ENCODE results near the gene TAF8. TPM values are rescaled to one million over a fixed set of nuclear protein-coding genes. Genes with fewer than 3 reads are reported as not detected.
"Not testable (repeated sequence)": the region's sequence is repeated elsewhere in the genome, so short reads cannot be mapped to it uniquely, and the experiment has no call there.

The TAF8 gene, protein sequence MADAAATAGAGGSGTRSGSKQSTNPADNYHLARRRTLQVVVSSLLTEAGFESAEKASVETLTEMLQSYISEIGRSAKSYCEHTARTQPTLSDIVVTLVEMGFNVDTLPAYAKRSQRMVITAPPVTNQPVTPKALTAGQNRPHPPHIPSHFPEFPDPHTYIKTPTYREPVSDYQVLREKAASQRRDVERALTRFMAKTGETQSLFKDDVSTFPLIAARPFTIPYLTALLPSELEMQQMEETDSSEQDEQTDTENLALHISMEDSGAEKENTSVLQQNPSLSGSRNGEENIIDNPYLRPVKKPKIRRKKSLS
- total RNA-seq: 10 to 100 TPM; 62.9 to 77.1 TPM

DNA sequence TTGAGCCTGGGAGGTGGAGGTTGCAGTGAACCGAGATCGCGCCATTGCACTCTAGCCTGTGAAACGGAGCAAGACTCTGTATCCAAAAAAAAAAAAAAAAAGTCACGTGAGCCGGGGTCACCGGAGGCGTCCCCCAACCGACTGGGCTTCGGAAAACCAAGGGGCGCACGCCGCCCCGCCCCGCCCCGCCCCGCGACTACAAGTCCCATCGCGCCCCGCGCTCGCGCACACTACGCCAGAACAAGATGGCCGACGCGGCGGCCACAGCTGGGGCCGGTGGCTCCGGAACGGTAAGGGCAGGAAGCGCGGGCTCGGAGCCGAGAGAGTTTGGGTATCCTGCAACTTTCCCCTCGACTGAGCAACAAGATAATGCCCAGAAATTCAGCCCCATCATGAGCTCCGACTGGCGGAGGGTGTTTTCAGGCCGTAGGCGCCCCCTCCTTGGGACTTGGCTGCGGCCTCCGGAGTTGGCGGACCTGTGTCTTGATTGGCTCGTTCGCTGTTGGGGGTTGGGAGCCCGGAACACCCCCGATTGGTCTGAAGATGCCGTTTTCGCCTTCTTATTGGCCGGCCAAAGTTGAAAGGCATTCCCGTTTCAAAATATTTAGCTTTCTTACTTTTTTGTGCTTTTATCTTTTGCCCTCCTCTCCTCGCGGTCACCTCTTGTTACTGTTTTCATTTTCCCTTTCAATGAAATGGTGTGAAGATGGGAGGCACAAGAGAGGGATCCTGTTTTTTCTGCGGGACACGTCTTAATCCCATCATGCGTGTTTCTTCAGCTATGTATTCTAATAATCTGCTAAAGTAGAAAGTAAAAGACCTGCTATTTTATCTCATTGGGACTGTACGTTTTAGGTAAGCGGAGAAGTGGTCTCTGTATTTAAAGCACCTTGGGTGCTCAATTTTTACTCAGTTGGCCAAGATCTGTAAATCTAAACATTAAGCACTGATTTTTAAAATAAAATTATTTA is at the start of gene TAF8:
Gene TAF8, plus strand, starts transcription at position 228 of the 971 bp plus-strand sequence. Its CDS starts 18 bp downstream, at position 246.
- Mint-ChIP-seq H3K27ac (peak within 1 kb of the TSS; percentile 94 to 98), H3K36me3 (peaks cover 17 to 51% of the 10 kb centered on the region in 2 donors)

DNA sequence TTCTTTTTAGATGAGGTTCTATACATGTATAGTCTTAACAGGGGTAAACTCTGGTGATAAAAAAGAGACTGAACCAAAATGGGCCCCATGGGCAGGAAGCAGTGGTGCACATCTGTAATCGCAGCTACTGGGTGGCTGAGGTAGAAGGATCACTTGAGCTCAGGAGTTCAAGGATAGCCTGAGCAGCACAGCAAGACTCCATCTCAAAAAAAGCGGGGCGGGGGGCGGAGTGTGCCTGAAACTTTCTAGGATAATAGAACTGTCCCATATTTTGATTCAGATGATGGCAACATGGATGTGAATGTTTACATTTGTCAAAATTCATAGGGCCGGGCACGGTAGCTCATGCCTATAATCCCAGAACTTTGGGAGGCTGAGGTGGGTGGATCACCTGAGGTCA is 48.8 kb upstream of the TAF8 start:
- Mint-ChIP-seq H3K27ac (peak overlapping the region; percentile 66 to 95), H3K9me3 (peaks cover 0 to 6% of the 10 kb centered on the region in 2 donors), H3K36me3 (peaks cover 0 to 20% of the 10 kb centered on the region in 2 donors)
- ATAC-seq (no peak), DNase-seq (ENCODE audit: low spot score in 2 of 2) (no peak)

More for the DNA sequence above, at the start of gene TAF8:
- peak; percentile 87 to 94 for DNase-seq (ENCODE audit: low spot score in 2 of 2)
- ATAC-seq: peak; percentile 77 to 80
- H3K9me3 Mint-ChIP-seq: no peaks in the 10 kb centered on the region

DNA sequence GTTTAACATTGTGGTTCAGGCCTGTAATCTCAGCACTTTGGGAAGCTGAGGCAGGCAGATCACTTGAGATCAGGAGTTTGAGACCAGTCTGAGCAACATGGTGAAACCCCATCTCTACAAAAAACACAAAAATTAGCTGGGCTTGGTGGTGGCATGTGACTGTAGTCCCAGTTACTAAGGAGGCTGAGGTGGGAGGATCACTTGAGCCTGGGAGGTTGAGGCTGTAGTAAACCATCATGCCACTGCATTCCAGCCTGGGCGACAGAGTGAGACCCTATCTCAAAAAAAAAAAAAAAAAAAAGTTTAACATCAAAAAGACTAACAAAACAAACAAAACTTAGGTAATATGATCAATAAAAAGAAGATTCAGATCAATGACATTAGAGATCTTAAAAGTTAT is 46.7 kb upstream of the TAF8 start:
- peak in 1 of 2 donors; percentile 48 for ATAC-seq
- DNase-seq (ENCODE audit: low spot score in 2 of 2); H3K9me3 Mint-ChIP-seq: not testable (repeated sequence)
- H3K36me3 Mint-ChIP-seq: peaks cover 0 to 18% of the 10 kb centered on the region in 2 donors
- peak overlapping the region in 1 of 2 donors; percentile 79 for H3K27ac Mint-ChIP-seq

DNA sequence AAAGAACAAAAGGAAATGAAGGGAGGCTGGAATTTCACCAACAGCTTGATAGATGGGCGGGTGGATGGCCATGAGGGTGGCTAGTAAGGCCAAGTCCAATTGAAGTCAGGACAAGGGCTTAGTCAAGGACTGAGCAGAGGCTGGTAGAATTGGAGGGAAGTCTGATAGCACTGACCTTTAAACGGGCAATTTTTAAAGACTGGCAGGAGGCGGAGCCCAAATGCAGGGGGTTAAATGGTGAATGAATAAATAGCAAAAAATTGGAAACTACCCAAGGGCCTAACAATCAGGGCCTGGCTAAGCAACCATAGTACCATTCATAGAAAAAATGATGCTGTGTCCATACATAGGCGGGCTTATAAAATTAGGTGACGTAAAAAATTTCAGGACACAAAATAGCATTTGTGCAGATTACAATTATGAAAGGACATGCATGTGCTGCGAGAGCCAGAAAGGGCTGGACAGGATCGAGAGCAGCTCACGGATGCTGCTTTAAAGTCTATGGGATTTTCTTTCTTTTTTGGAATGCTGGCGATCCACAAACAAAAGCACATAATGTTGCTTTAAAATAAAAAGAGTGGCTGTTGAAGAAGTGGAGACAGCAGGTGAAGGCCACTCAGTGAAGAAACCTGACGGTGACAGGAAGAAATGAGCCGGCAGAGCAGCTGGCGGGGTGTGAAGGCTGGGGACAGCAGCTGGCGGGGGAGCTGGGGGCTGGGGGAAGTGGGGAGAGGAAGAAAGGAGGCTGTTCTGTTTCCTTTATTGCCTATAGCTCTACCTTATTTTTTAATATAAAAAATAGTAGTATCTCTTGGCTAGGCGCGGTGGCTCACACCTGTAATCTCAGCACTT is 42.8 kb upstream of the TAF8 start:
- H3K36me3 Mint-ChIP-seq: peaks cover 10 to 13% of the 10 kb centered on the region in 2 donors

DNA sequence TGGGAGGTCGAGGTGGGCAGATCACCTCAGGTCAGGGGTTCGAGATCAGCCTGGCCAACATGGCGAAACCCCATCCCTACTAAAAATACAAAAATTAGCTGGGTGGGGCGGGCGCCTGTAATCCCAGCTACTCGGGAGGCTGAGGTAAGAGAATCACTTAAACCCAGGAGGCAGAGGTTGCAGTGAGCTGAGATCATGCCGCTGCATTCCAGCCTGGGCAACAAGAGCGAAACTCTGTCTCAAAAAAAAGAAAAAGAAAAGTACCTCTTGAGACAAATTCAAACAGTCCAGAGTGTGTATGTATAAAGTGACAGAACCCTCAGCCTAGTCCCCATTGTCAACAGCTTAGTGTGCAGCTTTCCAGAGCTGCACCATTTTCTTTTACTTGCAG is 42.2 kb upstream of the TAF8 start:
- Mint-ChIP-seq H3K27ac (peak overlapping the region; percentile 92 to 99), H3K36me3 (peaks cover 10 to 18% of the 10 kb centered on the region in 2 donors)
- H3K9me3 Mint-ChIP-seq; DNase-seq (ENCODE audit: low spot score in 2 of 2); ATAC-seq: not testable (repeated sequence)

More for the DNA sequence above, 42.8 kb upstream of the TAF8 start:
- no peak for DNase-seq (ENCODE audit: low spot score in 2 of 2)
- Mint-ChIP-seq H3K27ac (peak overlapping the region; percentile 92 to 99), H3K9me3 (no peaks in the 10 kb centered on the region)
- peak; percentile 34 to 51 for ATAC-seq

DNA sequence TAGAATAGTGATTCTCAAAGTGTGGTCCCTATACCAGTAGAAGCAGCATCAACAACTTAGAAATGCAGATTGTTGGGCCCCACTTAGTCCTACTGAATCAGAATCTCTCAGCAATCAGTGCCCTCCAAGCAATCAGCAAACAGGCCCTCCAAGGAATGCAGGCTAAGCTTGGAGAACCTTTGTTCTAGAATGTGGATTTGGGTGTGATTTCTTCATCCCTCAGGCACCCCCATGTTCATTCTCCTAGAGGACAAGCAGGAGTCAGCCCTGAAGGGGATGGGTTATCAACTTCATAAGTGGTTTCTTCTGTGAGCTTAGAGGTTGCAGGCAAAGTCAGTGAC is 40.5 kb upstream of the TAF8 start:
- DNase-seq (ENCODE audit: low spot score in 2 of 2): no peak
- peaks cover 0 to 10% of the 10 kb centered on the region in 2 donors for H3K9me3 Mint-ChIP-seq
- ATAC-seq: peak; percentile 13 to 20
- H3K36me3 Mint-ChIP-seq: peaks cover 10 to 34% of the 10 kb centered on the region in 2 donors
- H3K27ac Mint-ChIP-seq: peak overlapping the region; percentile 46 to 92

DNA sequence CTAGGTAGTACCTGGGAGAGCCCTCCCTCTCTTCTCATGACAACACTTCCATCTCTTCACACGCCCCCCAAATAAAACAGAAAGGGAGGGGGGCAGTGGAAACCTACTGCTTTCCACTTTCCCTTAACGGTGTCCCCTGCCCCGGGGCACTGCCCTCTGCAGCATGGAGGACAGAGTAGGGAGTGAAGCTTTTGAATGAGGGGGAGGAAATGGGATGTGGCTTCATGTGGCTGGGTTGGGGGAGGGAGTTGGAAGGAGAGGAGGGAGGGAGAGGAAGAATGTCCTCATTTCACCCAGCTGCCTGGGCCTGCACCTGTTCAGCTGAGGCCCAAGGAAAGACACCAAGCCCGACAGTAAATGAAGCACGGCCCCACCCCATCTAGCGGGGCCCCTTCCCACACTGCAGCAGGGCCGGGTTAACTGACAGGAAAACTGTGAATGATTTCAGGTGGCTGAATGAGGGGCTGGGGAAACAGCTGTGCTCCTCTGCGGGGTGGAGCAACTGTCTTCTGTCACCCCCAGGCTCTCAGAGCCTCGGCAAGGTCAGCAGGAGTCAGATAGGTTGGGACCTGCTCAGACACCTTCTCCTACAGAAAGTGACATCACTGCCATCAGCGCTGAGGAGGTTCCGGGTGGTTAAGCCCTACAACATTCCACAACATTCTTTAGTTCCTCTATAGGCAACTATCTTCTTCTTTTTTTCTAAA is 40.0 kb upstream of the TAF8 start:
- Mint-ChIP-seq H3K27ac (peak overlapping the region; percentile 92 to 96), H3K9me3 (peaks cover 0 to 12% of the 10 kb centered on the region in 2 donors), H3K36me3 (peaks cover 10 to 37% of the 10 kb centered on the region in 2 donors)
- DNase-seq (ENCODE audit: low spot score in 2 of 2): no peak
- peak; percentile 66 to 76 for ATAC-seq

DNA sequence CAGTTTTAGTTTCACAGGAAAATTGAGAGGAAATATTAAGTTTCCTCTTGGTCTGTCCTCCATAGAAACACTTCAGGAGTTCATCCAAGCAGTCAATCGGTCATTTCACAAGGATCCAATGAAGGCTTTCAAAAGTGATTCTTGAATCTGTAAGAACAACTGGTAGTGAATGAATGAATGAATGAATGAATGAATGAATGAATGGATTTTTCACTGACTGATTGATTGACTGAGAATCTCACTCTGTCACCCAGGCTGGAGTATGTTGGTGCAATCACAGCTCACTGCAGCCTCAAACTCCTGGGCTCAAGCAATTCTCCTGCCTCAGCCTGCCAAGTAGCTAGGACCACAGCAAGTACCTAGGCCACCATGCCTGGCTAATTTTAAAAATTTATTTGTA is 39.4 kb upstream of the TAF8 start:
- DNase-seq (ENCODE audit: low spot score in 2 of 2): no peak
- Mint-ChIP-seq H3K27ac (peak overlapping the region; percentile 92 to 96), H3K36me3 (peaks cover 10 to 37% of the 10 kb centered on the region in 2 donors), H3K9me3 (peaks cover 0 to 12% of the 10 kb centered on the region in 2 donors)
- ATAC-seq: no peak

DNA sequence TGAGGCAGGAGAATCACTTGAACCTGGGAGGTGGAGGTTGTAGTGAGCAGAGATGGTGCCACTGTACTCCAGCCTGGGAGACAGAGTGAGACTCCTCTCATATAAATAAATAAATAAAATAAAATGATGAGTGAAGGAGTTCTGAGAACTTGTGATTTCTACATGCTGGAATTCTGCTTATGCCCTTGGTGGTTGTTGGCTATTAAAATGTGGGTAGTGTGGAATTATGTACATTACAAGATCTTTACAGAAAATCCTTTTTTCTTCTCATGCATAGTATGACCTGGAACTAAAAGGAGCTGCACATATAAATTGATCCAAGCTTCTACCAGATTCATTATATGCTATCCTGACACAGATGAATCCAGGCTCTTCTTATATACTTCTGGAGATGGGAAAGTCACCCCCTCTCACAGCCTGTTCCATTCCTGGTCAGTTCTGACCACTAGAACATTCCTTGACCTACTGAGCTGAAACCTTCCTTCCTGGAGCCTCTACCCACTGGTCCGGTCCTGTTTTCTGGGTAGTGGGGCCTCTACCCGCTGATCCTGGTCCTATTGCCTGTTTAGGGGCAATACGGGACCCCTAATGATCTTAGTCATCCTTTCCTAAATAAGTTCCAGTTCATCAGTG is 37.7 kb upstream of the TAF8 start:
- H3K9me3 Mint-ChIP-seq: peaks cover 0 to 12% of the 10 kb centered on the region in 2 donors
- peaks cover 10 to 35% of the 10 kb centered on the region in 2 donors for H3K36me3 Mint-ChIP-seq
- ATAC-seq (no peak), DNase-seq (ENCODE audit: low spot score in 2 of 2) (no peak)
- peak overlapping the region; percentile 5 to 83 for H3K27ac Mint-ChIP-seq

DNA sequence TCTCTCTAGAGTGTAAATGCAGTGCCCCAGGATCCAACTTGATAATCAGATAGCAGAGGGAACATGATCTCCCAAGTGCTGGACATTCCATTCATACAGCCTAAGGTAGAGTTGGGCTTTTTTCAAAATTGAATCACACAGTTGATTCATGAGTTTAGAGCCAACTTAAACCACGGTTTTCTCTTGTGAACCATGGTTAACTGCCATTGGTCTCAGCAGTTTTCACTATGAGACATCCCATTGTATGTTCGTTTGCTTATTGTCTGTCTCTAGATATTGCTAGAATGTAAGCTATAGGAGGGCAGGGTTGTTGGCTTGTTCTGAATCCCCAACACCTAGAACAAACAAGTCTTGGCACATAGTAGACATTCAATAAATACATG is 37.2 kb upstream of the TAF8 start:
- ATAC-seq: peak; percentile 47 to 63
- peak overlapping the region; percentile 5 to 83 for H3K27ac Mint-ChIP-seq

DNA sequence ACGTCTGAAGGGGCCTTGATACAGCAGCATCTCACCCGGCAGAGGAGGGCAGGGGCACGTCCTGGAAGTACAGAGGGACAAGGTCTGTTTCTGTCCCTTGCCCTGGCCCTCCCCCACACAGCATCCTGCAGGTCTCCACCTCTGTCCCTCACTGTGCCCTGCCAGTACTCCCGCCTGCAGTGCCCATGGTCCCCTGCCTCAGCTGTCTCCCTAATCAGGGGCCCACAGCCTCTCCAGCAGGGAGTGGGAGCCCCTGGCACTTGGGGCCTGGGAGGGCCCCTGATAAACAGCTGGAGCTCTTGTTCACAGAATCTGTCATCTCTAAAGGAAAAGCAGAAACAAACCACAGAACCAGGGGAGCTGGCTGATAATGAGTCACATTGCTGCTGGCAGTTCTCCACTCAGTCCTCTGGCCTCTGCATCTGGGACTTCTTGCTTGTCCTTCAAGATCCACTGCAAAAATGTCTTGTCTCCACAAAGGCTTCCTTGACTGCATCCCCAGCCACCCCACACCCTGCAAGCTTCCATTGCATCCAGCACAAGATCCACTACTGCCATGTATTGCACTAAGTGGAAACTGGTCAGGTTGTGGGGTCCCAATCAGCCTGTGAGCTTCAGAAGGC is 33.2 kb upstream of the TAF8 start:
- ATAC-seq (peak; percentile 74 to 84), DNase-seq (ENCODE audit: low spot score in 2 of 2) (peak in 1 of 2 donors; percentile 56)
- Mint-ChIP-seq H3K36me3 (peaks cover 2 to 49% of the 10 kb centered on the region in 2 donors), H3K27ac (peak overlapping the region; percentile 83 to 90), H3K9me3 (peaks cover 0 to 12% of the 10 kb centered on the region in 2 donors)

More for the DNA sequence above, 37.2 kb upstream of the TAF8 start:
- no peak for DNase-seq (ENCODE audit: low spot score in 2 of 2)
- H3K36me3 Mint-ChIP-seq: peaks cover 10 to 34% of the 10 kb centered on the region in 2 donors
- H3K9me3 Mint-ChIP-seq: peaks cover 0 to 12% of the 10 kb centered on the region in 2 donors

DNA sequence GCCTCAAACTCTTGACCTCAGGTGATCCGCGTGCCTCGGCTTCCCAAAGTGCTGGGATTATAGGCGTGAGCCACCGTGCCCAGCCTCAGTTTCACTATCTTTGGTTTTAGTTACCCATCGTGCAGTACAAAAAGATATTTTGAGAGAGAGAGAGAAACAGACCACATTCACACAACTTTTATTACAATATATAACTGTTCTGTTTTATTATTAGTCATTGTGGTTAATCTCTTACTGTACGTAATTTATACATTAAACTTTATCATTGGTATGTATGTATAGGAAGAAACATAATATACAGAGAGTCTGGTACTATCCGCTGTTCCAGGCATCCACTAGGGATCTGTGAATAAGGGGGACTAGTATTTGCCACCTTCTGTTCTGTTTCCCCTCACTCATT is 29.4 kb upstream of the TAF8 start:
- peaks cover 13 to 44% of the 10 kb centered on the region in 2 donors for H3K36me3 Mint-ChIP-seq
- DNase-seq (ENCODE audit: low spot score in 2 of 2): no peak
- H3K9me3 Mint-ChIP-seq: no peaks in the 10 kb centered on the region
- H3K27ac Mint-ChIP-seq: peak overlapping the region; percentile 88 to 92
- ATAC-seq: no peak

DNA sequence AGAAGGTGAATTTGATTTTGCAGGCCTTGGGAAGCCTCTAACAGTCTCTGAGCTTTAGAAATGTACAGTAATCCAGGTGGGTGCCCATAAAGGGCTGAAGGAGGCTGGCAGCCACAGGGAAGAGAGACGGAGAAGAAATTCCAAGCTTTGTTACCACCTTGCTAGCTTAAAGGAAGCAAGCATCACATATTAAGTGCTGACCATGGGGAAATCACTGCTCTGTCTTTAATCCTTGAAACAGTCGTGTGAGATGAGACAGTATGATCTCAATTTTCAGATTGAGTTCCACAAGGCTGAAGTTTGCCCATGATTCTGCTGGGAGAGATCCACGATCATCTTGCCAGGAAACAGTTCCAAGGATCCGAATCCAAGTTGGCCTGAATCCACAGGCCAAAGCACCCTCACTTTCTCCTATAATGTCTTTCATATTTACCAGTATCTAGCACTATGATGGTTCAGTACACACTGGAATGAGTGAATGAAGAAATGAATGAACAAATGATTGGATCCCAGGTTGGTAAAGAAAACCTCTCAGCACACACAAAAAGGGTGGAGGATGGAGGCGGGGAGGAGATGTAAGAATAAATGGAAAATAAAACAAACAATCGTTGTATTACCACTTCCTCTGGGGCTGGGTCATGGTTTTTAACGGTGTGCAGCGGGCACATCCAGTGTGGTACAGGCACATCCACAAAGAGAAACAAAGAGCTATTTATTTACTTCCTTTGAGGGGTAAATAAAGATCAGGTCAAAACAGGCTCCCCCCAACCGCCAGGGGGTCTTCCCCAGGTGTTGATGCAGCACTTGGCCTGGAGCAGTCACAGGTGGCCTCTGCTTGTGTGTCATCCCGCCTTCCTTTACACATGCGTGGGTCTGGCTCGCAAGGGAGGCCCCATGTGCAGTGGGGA is 28.2 kb upstream of the TAF8 start:
- Mint-ChIP-seq H3K36me3 (peaks cover 13 to 50% of the 10 kb centered on the region in 2 donors), H3K27ac (peak overlapping the region; percentile 92 to 98), H3K9me3 (no peaks in the 10 kb centered on the region)
- no peak for DNase-seq (ENCODE audit: low spot score in 2 of 2)
- peak; percentile 78 to 79 for ATAC-seq

Data from activated naive CD4-positive, alpha-beta T cell treated with anti-CD3 and anti-CD28 coated beads, Interleukin-2, amount 50 U/mL, for 72 hours (primary cell).